ENCODE measurements around the gene IZUMO2.

- TF ChIP-seq BHLHE40 (IDR thresholded peaks at IDR 0.05; ENCODE audit: borderline replicate concordance in 1 of 2, low read depth in 2 of 2, low read length in 1 of 2), result no peak
- no peak for TF ChIP-seq PRDM15 (CRISPR knock-in tag; IDR thresholded peaks at IDR 0.05)
- no peak for TF ChIP-seq RFX5 (IDR thresholded peaks at IDR 0.05; ENCODE audit: low read depth, low read length)
- no peak for TF ChIP-seq SREBF2 (IDR thresholded peaks at IDR 0.05; ENCODE audit: low read length)
- TF ChIP-seq FOXM1 (IDR thresholded peaks at IDR 0.05; ENCODE audit: low read depth, low read length), result no peak
- TF ChIP-seq POLR2AphosphoS2 (IDR thresholded peaks at IDR 0.05; ENCODE audit: low read depth, low read length), result no peak
- no peak for TF ChIP-seq NRF1 (conservative IDR thresholded peaks at IDR 0.05; ENCODE audit: low read depth, low read length)
- TF ChIP-seq CTCF (IDR thresholded peaks at IDR 0.05 in 2 of 3, conservative IDR thresholded peaks at IDR 0.05 in 1 of 3; ENCODE audit: control insufficient read depth in 2 of 3, extremely low read depth in 1 of 3, insufficient read depth in 1 of 3, low read depth in 3 of 3, low read length in 3 of 3), result no peak
- no peak for TF ChIP-seq EZH2 (IDR thresholded peaks at IDR 0.05; ENCODE audit: borderline replicate concordance, control insufficient read depth, low read depth, low read length)
- TF ChIP-seq, protein P1, sequence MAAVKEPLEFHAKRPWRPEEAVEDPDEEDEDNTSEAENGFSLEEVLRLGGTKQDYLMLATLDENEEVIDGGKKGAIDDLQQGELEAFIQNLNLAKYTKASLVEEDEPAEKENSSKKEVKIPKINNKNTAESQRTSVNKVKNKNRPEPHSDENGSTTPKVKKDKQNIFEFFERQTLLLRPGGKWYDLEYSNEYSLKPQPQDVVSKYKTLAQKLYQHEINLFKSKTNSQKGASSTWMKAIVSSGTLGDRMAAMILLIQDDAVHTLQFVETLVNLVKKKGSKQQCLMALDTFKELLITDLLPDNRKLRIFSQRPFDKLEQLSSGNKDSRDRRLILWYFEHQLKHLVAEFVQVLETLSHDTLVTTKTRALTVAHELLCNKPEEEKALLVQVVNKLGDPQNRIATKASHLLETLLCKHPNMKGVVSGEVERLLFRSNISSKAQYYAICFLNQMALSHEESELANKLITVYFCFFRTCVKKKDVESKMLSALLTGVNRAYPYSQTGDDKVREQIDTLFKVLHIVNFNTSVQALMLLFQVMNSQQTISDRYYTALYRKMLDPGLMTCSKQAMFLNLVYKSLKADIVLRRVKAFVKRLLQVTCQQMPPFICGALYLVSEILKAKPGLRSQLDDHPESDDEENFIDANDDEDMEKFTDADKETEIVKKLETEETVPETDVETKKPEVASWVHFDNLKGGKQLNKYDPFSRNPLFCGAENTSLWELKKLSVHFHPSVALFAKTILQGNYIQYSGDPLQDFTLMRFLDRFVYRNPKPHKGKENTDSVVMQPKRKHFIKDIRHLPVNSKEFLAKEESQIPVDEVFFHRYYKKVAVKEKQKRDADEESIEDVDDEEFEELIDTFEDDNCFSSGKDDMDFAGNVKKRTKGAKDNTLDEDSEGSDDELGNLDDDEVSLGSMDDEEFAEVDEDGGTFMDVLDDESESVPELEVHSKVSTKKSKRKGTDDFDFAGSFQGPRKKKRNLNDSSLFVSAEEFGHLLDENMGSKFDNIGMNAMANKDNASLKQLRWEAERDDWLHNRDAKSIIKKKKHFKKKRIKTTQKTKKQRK (IDR thresholded peaks at IDR 0.05; ENCODE audit: low read depth, low read length), result no peak
These were observed 15.9 kb upstream of the IZUMO2 start for GRCh38 chr19:50178859-50179537.

Data from GM12878 (cell line).